ENCODE data around the gene PDE3B. TPM values are rescaled to one million over a fixed set of nuclear protein-coding genes. Genes with fewer than 3 reads are reported as not detected.
"Not testable (repeated sequence)": the region's sequence is repeated elsewhere in the genome, so short reads cannot be mapped to it uniquely, and the experiment has no call there.

The PDE3B gene
- total RNA-seq, 4 donors from 2014 or later, result 14.0 to 30.5 (median 18.0) TPM

DNA sequence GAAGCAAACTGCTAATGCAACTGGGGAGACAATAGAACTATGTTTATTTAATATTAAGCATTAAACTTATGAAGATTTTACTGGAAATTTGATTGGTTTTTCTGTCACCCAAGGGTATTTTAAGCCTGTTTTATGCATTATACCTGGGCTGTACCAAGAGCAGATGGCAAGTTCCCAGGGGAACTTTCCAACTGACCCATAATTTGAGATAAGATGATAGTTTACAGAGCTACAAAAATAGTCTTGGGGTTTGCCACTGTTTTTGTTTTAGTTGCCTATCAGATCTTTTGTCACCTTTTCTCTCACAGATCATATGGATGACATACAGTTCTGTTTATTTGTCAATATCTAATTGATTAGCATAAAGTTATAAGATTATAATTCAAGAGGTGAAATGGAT, 43.9 kb downstream of the PDE3B start:
- Histone ChIP-seq H3K27ac (no peak overlapping the region), H3K27me3 (no peaks in the 10 kb centered on the region), H3K9me3 (no peaks in the 10 kb centered on the region), H3K4me3 (no peak overlapping the region), H3K36me3 (no peaks in the 10 kb centered on the region), H3K4me1 (no peaks in the 10 kb centered on the region)
- no peak for DNase-seq
- TF ChIP-seq, protein P1, sequence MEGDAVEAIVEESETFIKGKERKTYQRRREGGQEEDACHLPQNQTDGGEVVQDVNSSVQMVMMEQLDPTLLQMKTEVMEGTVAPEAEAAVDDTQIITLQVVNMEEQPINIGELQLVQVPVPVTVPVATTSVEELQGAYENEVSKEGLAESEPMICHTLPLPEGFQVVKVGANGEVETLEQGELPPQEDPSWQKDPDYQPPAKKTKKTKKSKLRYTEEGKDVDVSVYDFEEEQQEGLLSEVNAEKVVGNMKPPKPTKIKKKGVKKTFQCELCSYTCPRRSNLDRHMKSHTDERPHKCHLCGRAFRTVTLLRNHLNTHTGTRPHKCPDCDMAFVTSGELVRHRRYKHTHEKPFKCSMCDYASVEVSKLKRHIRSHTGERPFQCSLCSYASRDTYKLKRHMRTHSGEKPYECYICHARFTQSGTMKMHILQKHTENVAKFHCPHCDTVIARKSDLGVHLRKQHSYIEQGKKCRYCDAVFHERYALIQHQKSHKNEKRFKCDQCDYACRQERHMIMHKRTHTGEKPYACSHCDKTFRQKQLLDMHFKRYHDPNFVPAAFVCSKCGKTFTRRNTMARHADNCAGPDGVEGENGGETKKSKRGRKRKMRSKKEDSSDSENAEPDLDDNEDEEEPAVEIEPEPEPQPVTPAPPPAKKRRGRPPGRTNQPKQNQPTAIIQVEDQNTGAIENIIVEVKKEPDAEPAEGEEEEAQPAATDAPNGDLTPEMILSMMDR (IDR thresholded peaks at IDR 0.05), result no peak

DNA sequence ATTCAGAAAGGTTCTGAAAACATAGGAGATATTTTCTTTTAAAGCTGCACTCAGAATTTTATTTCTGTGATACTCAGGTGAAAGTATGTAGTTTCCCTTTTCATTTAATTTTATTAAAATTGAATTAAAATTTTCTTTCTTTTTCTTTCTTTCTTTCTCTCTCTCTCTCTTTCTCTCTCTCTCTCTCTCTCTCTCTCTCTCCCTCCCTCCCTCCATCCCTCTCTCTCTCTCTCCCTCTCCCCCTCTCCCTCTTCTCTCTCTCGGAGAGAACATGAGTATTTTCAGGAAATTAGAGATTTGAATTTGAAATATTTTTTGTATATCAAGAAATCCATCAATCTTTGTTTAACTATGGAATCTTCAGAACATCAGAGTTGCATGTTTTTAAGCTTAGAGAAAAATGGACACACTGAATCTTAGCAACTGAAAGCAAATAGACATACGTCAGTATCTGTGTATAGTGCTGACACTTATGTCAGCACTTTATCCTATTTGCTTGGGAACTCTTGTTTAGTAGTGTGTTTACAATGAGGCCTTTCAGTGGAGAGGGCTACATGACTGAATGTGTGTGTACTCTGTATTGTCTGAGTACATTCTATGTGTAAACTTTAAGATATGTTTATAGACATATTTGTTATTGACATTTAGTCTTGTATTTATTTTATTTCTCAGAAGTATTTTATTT, 44.5 kb downstream of the PDE3B start:
- H3K36me3 ChIP-seq, result no peaks in the 10 kb centered on the region
- DNase-seq, result no peak
- H3K9me3 ChIP-seq, result no peaks in the 10 kb centered on the region
- H3K27ac ChIP-seq, result no peak overlapping the region
- H3K27me3 ChIP-seq, result no peaks in the 10 kb centered on the region
- no peak for TF ChIP-seq POLR2A (IDR thresholded peaks at IDR 0.05)
- TF ChIP-seq, protein P1 (IDR thresholded peaks at IDR 0.05), result no peak
- no peak overlapping the region for H3K4me3 ChIP-seq
- no peaks in the 10 kb centered on the region for H3K4me1 ChIP-seq

DNA sequence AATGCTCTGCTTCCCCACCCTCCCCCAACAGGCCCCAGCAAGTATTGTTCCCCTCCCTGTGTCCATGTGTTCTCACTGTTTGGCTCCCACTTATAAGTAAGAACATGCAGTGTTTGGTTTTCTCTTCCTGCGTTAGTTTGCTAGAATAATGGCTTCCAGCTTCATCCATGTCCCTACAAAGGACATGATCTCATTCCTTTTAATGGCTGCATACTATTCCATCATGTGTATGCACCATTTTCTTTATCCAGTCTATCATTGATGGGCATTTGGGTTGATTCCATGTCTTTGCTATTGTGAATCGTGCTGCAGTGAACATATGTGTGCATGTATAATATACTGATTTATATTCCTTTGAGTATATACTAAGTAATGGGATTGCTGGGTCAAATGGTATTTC, 52.1 kb downstream of the PDE3B start:
- H3K36me3 ChIP-seq, H3K4me3 ChIP-seq, H3K27ac ChIP-seq, H3K4me1 ChIP-seq, H3K9me3 ChIP-seq, DNase-seq, H3K27me3 ChIP-seq: not testable (repeated sequence)

DNA sequence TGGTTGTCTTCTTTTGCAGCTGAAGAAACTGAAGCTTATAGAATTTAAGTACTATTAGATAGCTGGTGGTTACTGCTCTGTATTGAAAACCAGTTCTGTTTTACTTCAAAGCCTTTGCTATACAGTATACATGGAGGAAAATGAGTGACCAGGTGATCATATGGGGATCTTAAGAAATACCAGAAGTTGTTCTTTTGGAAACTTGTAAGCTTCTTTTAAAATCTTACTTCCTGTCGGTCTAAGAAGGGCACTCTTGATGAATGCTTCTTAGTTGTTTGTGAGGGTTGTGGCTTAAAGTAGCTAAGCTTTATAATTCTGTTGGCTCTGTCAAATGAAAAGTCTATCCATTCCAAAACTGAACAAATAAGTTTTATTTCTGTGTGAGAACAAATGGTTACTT, 55.2 kb downstream of the PDE3B start:
- no peaks in the 10 kb centered on the region for H3K27me3 ChIP-seq
- no peaks in the 10 kb centered on the region for H3K36me3 ChIP-seq
- DNase-seq, result no peak
- TF ChIP-seq, protein P1 (IDR thresholded peaks at IDR 0.05), result no peak
- TF ChIP-seq POLR2A (IDR thresholded peaks at IDR 0.05), result no peak
- H3K4me1 ChIP-seq, result no peaks in the 10 kb centered on the region
- H3K27ac ChIP-seq, result no peak overlapping the region
- H3K9me3 ChIP-seq, result no peaks in the 10 kb centered on the region
- H3K4me3 ChIP-seq, result no peak overlapping the region

DNA sequence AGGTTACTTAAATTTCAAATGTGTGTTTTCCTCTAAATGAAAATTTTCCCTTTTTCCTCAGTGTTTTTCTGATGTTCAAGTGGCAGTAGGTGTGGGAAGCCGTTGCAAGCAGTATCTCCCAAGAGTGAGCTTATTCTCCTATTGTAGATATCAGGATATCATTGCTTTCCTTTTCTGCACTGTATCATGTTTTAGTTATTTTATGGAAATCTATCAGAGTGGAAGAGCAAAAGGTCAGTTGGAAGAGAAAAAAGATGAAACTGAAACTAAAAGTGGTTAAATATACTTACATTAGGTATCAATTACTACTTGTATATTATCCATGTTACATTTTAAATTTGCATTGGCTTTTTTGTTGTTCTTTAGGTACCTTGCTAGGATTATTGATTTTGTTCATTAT, 57.0 kb downstream of the PDE3B start:
- TF ChIP-seq, protein P1 (IDR thresholded peaks at IDR 0.05), result no peak
- no peak for TF ChIP-seq POLR2A (IDR thresholded peaks at IDR 0.05)
- DNase-seq, result no peak
- no peak overlapping the region for H3K4me3 ChIP-seq

DNA sequence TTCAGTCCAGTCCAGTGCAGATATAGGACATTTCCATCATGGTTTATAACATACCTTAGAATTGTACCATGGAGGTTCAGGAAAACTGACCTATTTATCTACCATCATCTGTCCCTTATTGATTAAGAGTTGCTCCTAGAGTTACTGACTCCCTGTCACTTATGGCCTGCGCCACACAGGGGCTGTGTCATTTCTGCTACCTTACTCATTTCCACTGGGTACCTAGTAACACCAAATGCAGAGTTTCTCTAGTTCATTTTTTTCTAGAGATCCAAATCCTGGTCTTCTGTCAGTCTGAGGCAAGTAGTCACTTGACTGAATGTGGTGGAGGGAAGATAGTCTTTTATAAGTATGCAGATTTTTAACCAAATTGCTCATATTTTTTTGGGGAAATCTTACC, 59.2 kb downstream of the PDE3B start:
- H3K9me3 ChIP-seq, result no peaks in the 10 kb centered on the region
- H3K36me3 ChIP-seq, result no peaks in the 10 kb centered on the region
- H3K27ac ChIP-seq, result no peak overlapping the region
- TF ChIP-seq POLR2A (IDR thresholded peaks at IDR 0.05), result no peak
- TF ChIP-seq, protein P1 (IDR thresholded peaks at IDR 0.05), result no peak
- no peak for DNase-seq
- H3K4me3 ChIP-seq, result no peak overlapping the region
- no peaks in the 10 kb centered on the region for H3K4me1 ChIP-seq
- H3K27me3 ChIP-seq, result no peaks in the 10 kb centered on the region

More for the DNA sequence above, 57.0 kb downstream of the PDE3B start:
- H3K27ac ChIP-seq, result no peak overlapping the region
- H3K9me3 ChIP-seq, result no peaks in the 10 kb centered on the region
- H3K4me1 ChIP-seq, result no peaks in the 10 kb centered on the region
- no peaks in the 10 kb centered on the region for H3K36me3 ChIP-seq
- no peaks in the 10 kb centered on the region for H3K27me3 ChIP-seq
